Dendritic cell treated with granulocyte-macrophage colony-stimulating factor and Interleukin-4, amounts not matched to agents 40 ng/mL and 50 ng/mL, for 4 days (primary cell): ENCODE results near the gene UROS.

Experiments used
- H3K27ac Mint-ChIP-seq: one replicate; pipeline ENCODE4 v1.8.0; 2022; ENCODE audit warnings: mild to moderate bottlenecking, mixed read lengths
- H3K27me3 Mint-ChIP-seq: one replicate; pipeline ENCODE4 v1.8.0; 2022; ENCODE audit warnings: mild to moderate bottlenecking, mixed read lengths
- H3K36me3 Mint-ChIP-seq: one replicate; pipeline ENCODE4 v1.8.0; 2022; ENCODE audit warnings: low read depth, mixed read lengths
- H3K4me1 Mint-ChIP-seq: one replicate; pipeline ENCODE4 v1.8.0; 2022; ENCODE audit warnings: low read depth, mixed read lengths
- H3K4me3 Mint-ChIP-seq: one replicate; pipeline ENCODE4 v1.8.0; 2022; ENCODE audit warnings: mild to moderate bottlenecking, moderate library complexity, mixed read lengths
- H3K9me3 Mint-ChIP-seq: one replicate; pipeline ENCODE4 v1.8.0; 2022; ENCODE audit warnings: mixed read lengths
- intact Hi-C: fragments of 100-400 bp; cut with micrococcal nuclease; formaldehyde crosslinking; loops from one replicate; pipeline ENCODE4 v1.15.0; 2022

UROS gene

GRCh38 chr10:125846894-125847293 is 23.8 kb upstream of the UROS start:
- H3K27me3 Mint-ChIP-seq: no peaks in the 10 kb centered on the region
- no peaks in the 10 kb centered on the region for H3K9me3 Mint-ChIP-seq
- H3K4me3 Mint-ChIP-seq: no peak overlapping the region
- H3K27ac Mint-ChIP-seq: no peak overlapping the region
- H3K36me3 Mint-ChIP-seq: peaks cover 86% of the 10 kb centered on the region
- intact Hi-C loops: no loop called here
- no peaks in the 10 kb centered on the region for H3K4me1 Mint-ChIP-seq

GRCh38 chr10:125845617-125846016 is 22.6 kb upstream of the UROS start:
- Mint-ChIP-seq H3K27me3 (no peaks in the 10 kb centered on the region), H3K27ac (no peak overlapping the region), H3K4me3 (no peak overlapping the region), H3K9me3 (no peaks in the 10 kb centered on the region), H3K36me3 (peaks cover 86% of the 10 kb centered on the region), H3K4me1 (no peaks in the 10 kb centered on the region)
- intact Hi-C loops: no loop called here

DNA sequence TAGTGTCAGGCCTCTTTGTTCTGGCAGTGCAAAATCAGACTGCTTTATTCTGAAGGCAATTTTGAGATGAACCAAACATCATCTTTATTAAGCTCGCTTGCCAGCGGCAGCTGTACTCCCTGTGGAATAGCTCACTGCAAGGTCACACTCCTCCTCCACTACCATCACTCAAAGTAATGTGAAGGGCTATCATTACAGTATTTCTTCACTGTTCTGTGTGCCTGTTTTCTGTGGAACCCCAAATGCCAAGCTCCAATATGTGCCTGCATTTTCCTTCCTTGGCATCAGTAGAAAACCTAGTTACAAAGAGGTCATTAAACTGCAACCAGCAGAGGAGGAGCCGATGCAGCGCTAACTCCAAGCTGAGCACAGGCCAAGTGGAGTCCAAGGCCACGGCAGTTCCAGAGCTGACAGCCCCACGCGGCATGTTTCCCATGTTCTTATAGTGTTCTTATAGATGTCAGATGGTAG is 21.7 kb upstream of the UROS start:
- Mint-ChIP-seq H3K27me3 (no peaks in the 10 kb centered on the region), H3K27ac (no peak overlapping the region), H3K4me3 (no peak overlapping the region), H3K36me3 (peaks cover 86% of the 10 kb centered on the region), H3K9me3 (no peaks in the 10 kb centered on the region), H3K4me1 (no peaks in the 10 kb centered on the region)
- intact Hi-C loops: no loop called here

DNA sequence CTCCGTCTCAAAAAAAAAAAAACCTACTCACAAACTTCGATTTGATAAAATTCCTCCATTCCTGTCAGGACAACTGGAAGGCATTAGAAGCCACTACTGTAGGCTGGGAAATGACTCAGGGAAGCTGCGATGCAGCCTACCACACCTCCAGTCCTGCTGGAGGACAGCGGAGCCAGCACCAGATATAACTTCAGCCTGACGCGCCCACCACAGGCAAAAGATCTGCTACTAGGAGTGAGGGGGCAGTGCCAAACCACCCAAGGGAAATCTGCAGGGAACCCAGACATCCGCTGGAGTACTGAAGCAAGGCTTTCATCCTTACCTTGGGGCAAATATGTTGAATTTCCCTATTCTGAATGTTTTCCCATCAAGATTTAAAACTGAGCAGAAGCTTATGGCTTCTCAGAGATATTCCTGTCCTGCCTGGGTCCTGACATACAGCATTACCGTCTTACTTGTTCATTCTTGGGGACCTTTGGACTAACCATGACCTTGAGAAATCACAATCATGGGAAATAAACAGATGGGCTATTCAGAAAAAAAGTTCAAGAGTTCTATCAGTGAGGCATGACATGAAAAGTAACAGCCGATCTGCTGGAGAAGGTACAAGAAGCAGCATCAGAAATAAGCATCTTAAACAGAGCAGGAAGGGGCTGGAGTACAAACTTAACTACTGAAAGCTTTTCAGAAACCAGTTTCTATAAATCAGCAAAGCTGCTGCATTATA is 20.7 kb upstream of the UROS start:
- Mint-ChIP-seq H3K9me3 (no peaks in the 10 kb centered on the region), H3K27me3 (no peaks in the 10 kb centered on the region), H3K27ac (no peak overlapping the region), H3K36me3 (peaks cover 86% of the 10 kb centered on the region), H3K4me1 (no peaks in the 10 kb centered on the region), H3K4me3 (no peak overlapping the region)
- intact Hi-C loops: no loop called here

- Mint-ChIP-seq H3K27me3 (no peaks in the 10 kb centered on the region), H3K27ac (no peak overlapping the region), H3K4me3 (no peak overlapping the region), H3K4me1 (no peaks in the 10 kb centered on the region), H3K9me3 (no peaks in the 10 kb centered on the region), H3K36me3 (peaks cover 88% of the 10 kb centered on the region)
- intact Hi-C loops: no loop called here
Observed at GRCh38 chr10:125840955-125841354, 17.9 kb upstream of the UROS start.

DNA sequence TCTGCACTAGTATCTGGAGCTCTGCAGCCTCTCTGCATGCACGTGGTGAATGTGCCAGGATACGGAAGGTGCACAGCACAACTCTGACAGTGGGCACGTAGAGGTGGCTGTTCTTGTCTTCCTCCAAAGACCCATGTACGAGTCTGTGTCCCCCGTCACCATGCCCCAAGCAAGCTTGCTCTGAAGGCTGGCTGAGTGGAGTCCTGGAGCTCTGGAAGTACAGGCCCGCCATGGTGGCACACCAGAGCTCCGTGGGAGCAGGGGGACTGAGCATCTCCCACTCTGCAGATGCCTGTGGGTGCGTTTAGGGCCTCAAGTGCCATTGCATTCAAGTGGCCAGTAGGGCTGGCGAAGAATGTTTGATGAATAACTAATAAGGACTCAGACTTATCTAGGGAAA is 17.3 kb upstream of the UROS start:
- H3K36me3 Mint-ChIP-seq: peaks cover 88% of the 10 kb centered on the region

DNA sequence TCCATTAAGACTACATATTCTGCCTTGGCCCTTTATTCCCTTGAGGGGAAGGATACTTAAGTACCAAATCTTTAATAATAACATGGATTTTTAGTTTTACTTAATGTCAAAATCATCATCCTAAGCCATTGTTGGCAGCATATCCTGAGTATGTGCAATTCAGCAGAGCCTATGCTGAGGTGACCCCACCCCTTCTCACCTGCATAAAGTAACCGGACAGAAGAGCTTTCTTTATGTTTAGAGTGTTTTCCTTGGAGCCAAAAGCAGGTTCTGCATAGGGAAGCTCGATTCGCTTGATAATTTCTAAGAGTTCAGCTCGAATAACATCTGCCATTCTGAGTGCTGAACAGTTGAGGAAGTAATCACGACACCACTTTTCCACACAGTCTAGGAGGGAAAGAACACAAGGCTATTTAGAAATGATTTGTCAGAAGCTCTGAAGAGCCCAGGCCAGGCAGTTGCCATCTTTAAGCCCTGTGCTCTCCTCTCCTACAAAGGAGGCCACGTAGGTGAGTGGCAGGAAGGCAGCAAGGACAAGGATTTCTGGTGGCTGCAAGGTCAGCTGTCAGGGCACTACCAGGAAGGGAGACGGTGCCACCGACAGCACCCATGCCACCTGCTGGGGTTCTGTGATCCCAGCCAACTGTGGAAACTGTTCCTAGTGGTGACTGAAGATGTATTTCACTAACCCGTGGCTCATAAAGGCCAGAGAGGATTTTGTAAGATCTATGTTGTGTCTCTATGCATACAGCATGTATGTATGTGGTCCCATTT is 15.9 kb upstream of the UROS start:
- H3K27me3 Mint-ChIP-seq: no peaks in the 10 kb centered on the region
- no peak overlapping the region for H3K4me3 Mint-ChIP-seq
- intact Hi-C loops: no loop called here
- no peak overlapping the region for H3K27ac Mint-ChIP-seq
- peaks cover 95% of the 10 kb centered on the region for H3K36me3 Mint-ChIP-seq
- no peaks in the 10 kb centered on the region for H3K4me1 Mint-ChIP-seq
- no peaks in the 10 kb centered on the region for H3K9me3 Mint-ChIP-seq

More for the DNA sequence above, 17.3 kb upstream of the UROS start:
- Mint-ChIP-seq H3K27ac (no peak overlapping the region), H3K4me1 (no peaks in the 10 kb centered on the region), H3K4me3 (no peak overlapping the region), H3K27me3 (no peaks in the 10 kb centered on the region), H3K9me3 (no peaks in the 10 kb centered on the region)
- intact Hi-C loops: no loop called here

- Mint-ChIP-seq H3K9me3 (no peaks in the 10 kb centered on the region), H3K27me3 (no peaks in the 10 kb centered on the region), H3K4me1 (no peaks in the 10 kb centered on the region), H3K36me3 (peaks cover 99% of the 10 kb centered on the region), H3K27ac (no peak overlapping the region), H3K4me3 (no peak overlapping the region)
- intact Hi-C loops: no loop called here
Observed at GRCh38 chr10:125836746-125837145, 13.7 kb upstream of the UROS start.

DNA sequence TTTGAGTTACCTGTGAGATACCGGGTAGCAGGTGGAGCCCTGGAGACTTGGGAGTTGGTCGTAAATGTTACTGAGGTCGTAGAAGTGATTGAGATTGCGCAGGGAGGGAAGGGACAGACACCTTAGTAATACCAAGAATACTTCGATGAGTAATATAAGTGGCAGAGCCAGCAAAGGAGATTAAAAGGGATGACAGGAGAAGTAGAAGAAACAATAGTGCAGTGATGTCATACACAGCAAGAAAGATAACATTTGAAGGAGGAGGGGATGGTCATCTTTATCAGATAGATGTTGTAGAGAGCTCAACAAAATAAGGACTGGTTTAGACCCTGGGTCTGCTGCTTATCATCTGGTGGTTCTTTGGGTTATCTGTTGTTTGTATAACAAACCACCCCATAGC is 5.3 kb upstream of the UROS start:
- Mint-ChIP-seq H3K36me3 (peaks cover 66% of the 10 kb centered on the region), H3K27me3 (no peaks in the 10 kb centered on the region), H3K9me3 (no peaks in the 10 kb centered on the region), H3K27ac (no peak overlapping the region), H3K4me3 (no peak overlapping the region), H3K4me1 (peaks cover 11% of the 10 kb centered on the region)
- intact Hi-C loops: loop anchor here (5.0 kb wide), 1 partner anchor 101 kb away; no protein-coding TSS in a partner anchor

- peaks cover 11% of the 10 kb centered on the region for H3K4me1 Mint-ChIP-seq
- H3K36me3 Mint-ChIP-seq: peaks cover 54% of the 10 kb centered on the region
- no peaks in the 10 kb centered on the region for H3K27me3 Mint-ChIP-seq
- no peak overlapping the region for H3K4me3 Mint-ChIP-seq
- H3K9me3 Mint-ChIP-seq: no peaks in the 10 kb centered on the region
- intact Hi-C loops: loop anchor here (5.0 kb wide), 1 partner anchor 100 kb away; no protein-coding TSS in a partner anchor
- no peak overlapping the region for H3K27ac Mint-ChIP-seq
Observed at GRCh38 chr10:125827133-125827532, 4.1 kb upstream of the UROS start.

DNA sequence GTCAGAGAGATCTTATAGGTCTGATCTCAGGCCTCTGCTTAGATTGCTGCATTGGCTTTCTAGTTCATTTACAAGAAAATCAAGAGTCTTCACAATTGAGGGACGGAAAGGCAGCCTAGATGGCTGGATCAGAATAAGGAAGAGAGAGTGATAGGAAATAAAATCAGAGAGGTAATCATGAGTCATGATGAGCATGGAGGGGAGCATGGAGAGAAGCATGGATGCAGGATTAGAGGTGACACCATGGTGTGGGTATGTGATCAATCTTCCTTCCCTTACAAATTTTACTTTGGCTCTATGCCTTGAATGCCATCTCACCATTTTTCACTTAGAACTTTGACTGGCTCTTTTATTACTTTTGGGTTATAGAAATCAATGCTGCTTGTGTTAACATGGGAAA is 1.7 kb upstream of the UROS start:
- H3K4me1 Mint-ChIP-seq: peaks cover 23% of the 10 kb centered on the region
- intact Hi-C loops: loop anchor here (5.0 kb wide), 2 partner anchors 97 to 662 kb away; partner anchors contain the start of gene CTBP2

GRCh38 chr10:125823663-125824251 is 699 bp upstream of the UROS start:
- Mint-ChIP-seq H3K4me3 (no peak overlapping the region), H3K36me3 (peaks cover 21% of the 10 kb centered on the region), H3K4me1 (peaks cover 23% of the 10 kb centered on the region), H3K9me3 (no peaks in the 10 kb centered on the region), H3K27me3 (no peaks in the 10 kb centered on the region), H3K27ac (no peak overlapping the region)
- intact Hi-C loops: loop anchor here (5.0 kb wide), 1 partner anchor 661 kb away; the partner anchor contains the start of gene CTBP2

More for the DNA sequence above, 1.7 kb upstream of the UROS start:
- H3K9me3 Mint-ChIP-seq: no peaks in the 10 kb centered on the region
- H3K27ac Mint-ChIP-seq: no peak overlapping the region
- no peaks in the 10 kb centered on the region for H3K27me3 Mint-ChIP-seq
- peaks cover 31% of the 10 kb centered on the region for H3K36me3 Mint-ChIP-seq
- H3K4me3 Mint-ChIP-seq: no peak overlapping the region

GRCh38 chr10:125820701-125821100 is 2.4 kb downstream of the UROS start:
- Mint-ChIP-seq H3K36me3 (peaks cover 4% of the 10 kb centered on the region), H3K4me1 (peaks cover 12% of the 10 kb centered on the region), H3K4me3 (no peak overlapping the region), H3K27me3 (no peaks in the 10 kb centered on the region), H3K27ac (no peak overlapping the region), H3K9me3 (no peaks in the 10 kb centered on the region)
- intact Hi-C loops: loop anchor here (5.0 kb wide), 1 partner anchor 658 kb away; the partner anchor contains the start of gene CTBP2
